SK-N-SH (cell line): Measurements from ENCODE around the gene MRPS5. TPM values are rescaled to one million over a fixed set of nuclear protein-coding genes. Genes with fewer than 3 reads are reported as not detected.

Source experiments
- CTCF ChIA-PET: fragments of 300-600, 350-600 bp; formaldehyde crosslinking; extraction: SDS; loops from one replicate; lab custom pipeline; 2021; lab: Yijun Ruan, JAX
- POLR2A ChIA-PET: fragments of 350-600 bp; sonication (Branson Sonifier 250); formaldehyde crosslinking; extraction: SDS; loops from one replicate; lab custom pipeline; 2020; ENCODE audit warnings: antibody characterized with exemption, inconsistent platforms; lab: Yijun Ruan, JAX
- DNase-seq: peaks from one replicate; pipeline ENCODE4 v3.0.0; 2012
- H2AFZ ChIP-seq: fragments of 200-600 bp; sonication (generic); 2 replicates; pipeline ENCODE4 v1.8.1; 2016; ENCODE audit warnings: antibody characterized with exemption, mild to moderate bottlenecking, low read depth
- H3F3A ChIP-seq: fragments of 200-600 bp; sonication (generic); replicated peaks from 2 replicates; pipeline ENCODE3; 2016; ENCODE audit warnings: antibody characterized with exemption, mild to moderate bottlenecking; ENCODE audit not compliant: insufficient read depth
- H3K27ac ChIP-seq, 2 experiments: fragments of 200-500 bp in 1 of 2; fragments of 200-600 bp in 1 of 2; sonication (Bioruptor generic) in 1 of 2; sonication (generic), shearing (Covaris generic) in 1 of 2; 2 replicates each; pipeline versions ENCODE4 v1.5.1 to v1.6.1; 2014 to 2016; ENCODE audit warnings: low read depth in 2 of 2, inconsistent platforms in 1 of 2, low read length in 1 of 2, mild to moderate bottlenecking in 1 of 2, mixed read lengths in 1 of 2
- H3K27me3 ChIP-seq: fragments of 200-600 bp; sonication (generic), shearing (Covaris generic); 2 replicates; pipeline ENCODE4 v1.6.1; 2016; ENCODE audit warnings: mixed run types; ENCODE audit not compliant: insufficient read depth
- H3K36me3 ChIP-seq, 2 experiments: fragments of 200-500 bp in 1 of 2; fragments of 200-600 bp in 1 of 2; sonication (Bioruptor generic) in 1 of 2; sonication (generic) in 1 of 2; replicated peaks in 1 of 2; 2 replicates each; pipeline versions ENCODE3 to v1.5.1; 2014 to 2016; ENCODE audit warnings: low read length in 1 of 2, mild to moderate bottlenecking in 1 of 2; ENCODE audit not compliant: insufficient read depth in 2 of 2, control insufficient read depth in 1 of 2
- H3K4me1 ChIP-seq, 2 experiments: fragments of 200-500 bp in 1 of 2; fragments of 200-600 bp in 1 of 2; sonication (Bioruptor generic) in 1 of 2; sonication (generic), shearing (Covaris generic) in 1 of 2; 2 replicates each; pipeline versions ENCODE4 v1.5.1 to v1.6.1; 2014 to 2016; ENCODE audit warnings: low read depth in 1 of 2, low read length in 1 of 2, mixed run types in 1 of 2; ENCODE audit not compliant: insufficient read depth in 2 of 2, control insufficient read depth in 1 of 2
- H3K4me2 ChIP-seq: fragments of 200-600 bp; sonication (generic), shearing (Covaris generic); 2 replicates; pipeline ENCODE4 v1.6.1; 2017; ENCODE audit warnings: mixed run types
- H3K4me3 ChIP-seq, 2 experiments: fragments of 200-500 bp in 1 of 2; fragments of 200-600 bp in 1 of 2; sonication (Bioruptor generic) in 1 of 2; sonication (generic), shearing (Covaris generic) in 1 of 2; 2 replicates each; pipeline versions ENCODE4 v1.5.1 to v1.8.1; 2014 to 2016; ENCODE audit warnings: low read depth in 2 of 2, inconsistent platforms in 1 of 2, low read length in 1 of 2, mild to moderate bottlenecking in 1 of 2, mixed read lengths in 1 of 2, moderate library complexity in 1 of 2
- H3K79me2 ChIP-seq: fragments of 200-600 bp; sonication (generic); 2 replicates; pipeline ENCODE4 v1.8.1; 2017; ENCODE audit warnings: mild to moderate bottlenecking; ENCODE audit not compliant: insufficient read depth
- H3K9ac ChIP-seq: fragments of 200-600 bp; sonication (generic); 2 replicates; pipeline ENCODE4 v1.6.1; 2017; ENCODE audit warnings: mixed run types
- H3K9me2 ChIP-seq: fragments of 200-600 bp; sonication (generic); 2 replicates; pipeline ENCODE4 v1.6.1; 2017; ENCODE audit warnings: mixed run types
- H3K9me3 ChIP-seq: fragments of 200-600 bp; sonication (generic); 2 replicates; pipeline ENCODE4 v1.6.1; 2017; ENCODE audit warnings: mixed run types, mild to moderate bottlenecking, moderate library complexity
- H4K20me1 ChIP-seq: fragments of 200-600 bp; sonication (generic); 2 replicates; pipeline ENCODE4 v1.6.1; 2017; ENCODE audit warnings: mild to moderate bottlenecking, mixed run types; ENCODE audit not compliant: insufficient read depth
- CHD2 ChIP-seq: fragments of 150-350 bp; IDR thresholded peaks from 2 replicates; pipeline ENCODE4 v1.6.1; 2018; ENCODE audit warnings: low read length; ENCODE audit not compliant: partially characterized antibody
- CTCF ChIP-seq: fragments of 200-600 bp; sonication (generic); IDR thresholded peaks from 2 replicates; pipeline ENCODE4 v1.6.1; 2017; ENCODE audit warnings: antibody characterized with exemption, mild to moderate bottlenecking, moderate library complexity
- ELF1 ChIP-seq: IDR thresholded peaks from 2 replicates; pipeline ENCODE4 v1.4.0; 2012
- FOXJ3 ChIP-seq: sonication (generic); formaldehyde crosslinking; IDR thresholded peaks from 2 replicates; pipeline ENCODE4 v1.5.1; 2020; ENCODE audit warnings: mild to moderate bottlenecking, missing genetic modification reagents
- FOXM1 ChIP-seq: IDR thresholded peaks from 2 replicates; pipeline ENCODE4 v1.4.0; 2012; ENCODE audit warnings: low read depth, mild to moderate bottlenecking
- GABPA ChIP-seq: IDR thresholded peaks from 2 replicates; pipeline ENCODE4 v1.4.0; 2012; ENCODE audit warnings: low read depth, mild to moderate bottlenecking
- GATA2 ChIP-seq: sonication (generic); formaldehyde crosslinking; IDR thresholded peaks from 2 replicates; pipeline ENCODE4 v1.5.0; 2020; ENCODE audit warnings: mild to moderate bottlenecking, missing genetic modification reagents
- JUND ChIP-seq: IDR thresholded peaks from 2 replicates; pipeline ENCODE4 v1.4.0; 2012
- MAX ChIP-seq: IDR thresholded peaks from 2 replicates; pipeline ENCODE4 v1.4.0; 2012; ENCODE audit warnings: low read depth
- MEF2A ChIP-seq: IDR thresholded peaks from 2 replicates; pipeline ENCODE4 v1.4.0; 2012; ENCODE audit warnings: low read depth, borderline replicate concordance
- MXI1 ChIP-seq: IDR thresholded peaks from 2 replicates; pipeline ENCODE4 v1.6.1; 2012; ENCODE audit warnings: mild to moderate bottlenecking, low read depth, low read length, improper control_type of control experiment
- NFIC ChIP-seq: IDR thresholded peaks from 2 replicates; pipeline ENCODE4 v1.4.0; 2012; ENCODE audit warnings: borderline replicate concordance
- NRF1 ChIP-seq: IDR thresholded peaks from 2 replicates; pipeline ENCODE4 v1.6.1; 2012; ENCODE audit warnings: low read depth, mild to moderate bottlenecking, low read length
- PBX3 ChIP-seq: IDR thresholded peaks from 2 replicates; pipeline ENCODE4; 2012
- RFX5 ChIP-seq: IDR thresholded peaks from 2 replicates; pipeline ENCODE4 v1.6.1; 2012; ENCODE audit warnings: mild to moderate bottlenecking, improper control_type of control experiment, low read length
- RXRA ChIP-seq: IDR thresholded peaks from 2 replicates; pipeline ENCODE4 v1.4.0; 2012; ENCODE audit warnings: low read depth, mild to moderate bottlenecking, borderline replicate concordance
- SIN3A ChIP-seq: IDR thresholded peaks from 2 replicates; pipeline ENCODE4 v1.6.1; 2012; ENCODE audit warnings: low read depth, mild to moderate bottlenecking, low read length, moderate library complexity, borderline replicate concordance
- SMC3 ChIP-seq: IDR thresholded peaks from 2 replicates; pipeline ENCODE4 v1.6.1; 2012; ENCODE audit warnings: low read depth, low read length, improper control_type of control experiment
- TAF1 ChIP-seq: IDR thresholded peaks from 2 replicates; pipeline ENCODE4 v1.6.1; 2012; ENCODE audit warnings: low read depth, mild to moderate bottlenecking, low read length, moderate library complexity, borderline replicate concordance
- TCF12 ChIP-seq: IDR thresholded peaks from 2 replicates; pipeline ENCODE4 v1.4.0; 2012
- TEAD4 ChIP-seq: IDR thresholded peaks from 2 replicates; pipeline ENCODE4 v1.4.0; 2012; ENCODE audit warnings: mild to moderate bottlenecking, borderline replicate concordance; ENCODE audit not compliant: insufficient read depth
- USF1 ChIP-seq: IDR thresholded peaks from 2 replicates; pipeline ENCODE4 v1.4.0; 2012; ENCODE audit warnings: low read depth, borderline replicate concordance
- USF2 ChIP-seq: fragments of 150-350 bp; IDR thresholded peaks from 2 replicates; pipeline ENCODE4 v1.6.1; 2017; ENCODE audit warnings: antibody characterized with exemption, low read length, low read depth, borderline replicate concordance
- YY1 ChIP-seq: IDR thresholded peaks from 2 replicates; pipeline ENCODE4 v1.4.0; 2012; ENCODE audit warnings: low read depth, mild to moderate bottlenecking
- ZBTB33 ChIP-seq: IDR thresholded peaks from 2 replicates; pipeline ENCODE4 v1.4.0; 2012; ENCODE audit warnings: low read depth, borderline replicate concordance
- WGBS: methylation state at CpG from one replicate; pipeline ENCODE4 v1.1.6; 2017; ENCODE audit warnings: low lambda C conversion rate; 5-methylcytosine and 5-hydroxymethylcytosine counted together
- polyA plus RNA-seq, 3 experiments: library from polyadenylated mRNA; depleted of rRNA; stranded (reverse); fragments of >200 nt; gene quantifications; 2 replicates each; pipeline ENCODE4 v1.2.3, GENCODE V29; 2012

Gene MRPS5
- polyA plus RNA-seq (2012; rRNA removed): 32.8 and 40.4 TPM in 2 replicates
- 32.3 and 33.4 TPM in 2 replicates for polyA plus RNA-seq (2012; cell fraction: cytosol; rRNA removed)
- 73.1 and 78.0 TPM in 2 replicates for polyA plus RNA-seq (2012; cell fraction: nucleus; rRNA removed)

GRCh38 chr2:95121407-95122196 is at the start of gene MRPS5:
Gene MRPS5, minus strand, starts transcription at chr2:95121808. Its CDS starts 17 bp downstream, at chr2:95121791.
- H3K4me3 ChIP-seq: peak within 1 kb of the TSS; percentile 77 to 96
- WGBS: 2% methylated on average over 27 of the region's 86 CpGs
- peaks cover 3 to 8% of the 10 kb centered on the region in 2 experiments for H3K36me3 ChIP-seq
- H3F3A ChIP-seq: no peaks in the 10 kb centered on the region
- H3K27ac ChIP-seq: peak within 1 kb of the TSS; percentile 77 to 94
- peaks cover 0 to 3% of the 10 kb centered on the region in 2 experiments; a peak in 1 of 4 replicates for H3K4me1 ChIP-seq
- no peaks in the 10 kb centered on the region for H3K9me3 ChIP-seq
- no peaks in the 10 kb centered on the region for H3K9me2 ChIP-seq
- DNase-seq: peak; percentile 96
- H3K9ac ChIP-seq: peak within 1 kb of the TSS; percentile 97
- H4K20me1 ChIP-seq: no peaks in the 10 kb centered on the region
- H2AFZ ChIP-seq: peak within 1 kb of the TSS; percentile 93
- ChIA-PET POLR2A (interaction anchor here (1.6 to 2.7 kb wide), 2 partner anchors 38 to 44 kb away, joined by 8 to 23 read pairs; partner anchors contain the start of genes ZNF2 and ZNF514), CTCF (interaction anchor here (1.0 to 3.1 kb wide), 6 partner anchors 44 to 99 kb away, joined by 3 to 14 read pairs (median 4); partner anchors contain the start of gene ZNF2)
- H3K27me3 ChIP-seq: no peaks in the 10 kb centered on the region
- H3K4me2 ChIP-seq: peak within 1 kb of the TSS; percentile 91
- H3K79me2 ChIP-seq: peaks cover 36% of the 10 kb centered on the region
- TF ChIP-seq SIN3A (peak; percentile 47; the same call in 1 of the 2 replicates), MXI1 (peak; percentile 48; the same call in 1 of the 2 replicates), YY1 (peak; percentile 90), USF2 (no peak), PBX3 (no peak), GATA2 (CRISPR knock-in tag) (no peak), NRF1 (no peak), MAX (peak; percentile 51), FOXM1 (no peak), SMC3 (no peak), FOXJ3 (CRISPR knock-in tag) (no peak), TCF12 (no peak), RXRA (no peak), MEF2A (no peak), RFX5 (no peak), GABPA (no peak), USF1 (no peak), ELF1 (0 out of 2 replicates have a peak, but pooled peaks have one; percentile 35), NFIC (no peak), CTCF (peak; percentile 21; the same call in 1 of the 2 replicates), ZBTB33 (no peak), TEAD4 (0 out of 2 replicates have a peak, but pooled peaks have one; percentile 20), CHD2 (peak; percentile 41), JUND (no peak), TAF1 (peak; percentile 72; the same call in 1 of the 2 replicates)
